Ascending aorta (tissue), 2 donors: ENCODE data around the gene WWC2. TPM values are rescaled to one million over a fixed set of nuclear protein-coding genes. Genes with fewer than 3 reads are reported as not detected.

Experiments
- DNase-seq, 2 donors: peaks; one replicate each; pipeline ENCODE4 v3.0.0-alpha.2; 2019; ENCODE audit warnings: low spot score in 2 of 2
- H3K27ac ChIP-seq, 2 donors: fragments of 200-600 bp; sonication (generic); one replicate each; pipeline ENCODE4 v1.5.1; 2016 to 2017; ENCODE audit warnings: mild to moderate bottlenecking in 1 of 2
- H3K27me3 ChIP-seq: fragments of 200-600 bp; sonication (generic); one replicate; pipeline ENCODE4 v1.5.1; 2017
- H3K36me3 ChIP-seq, 2 donors: fragments of 200-600 bp; sonication (generic); one replicate each; pipeline ENCODE4 v1.5.1; 2016
- H3K4me1 ChIP-seq, 2 donors: fragments of 200-600 bp; sonication (generic); one replicate each; pipeline ENCODE4 v1.5.1; 2016 to 2017; ENCODE audit warnings: mild to moderate bottlenecking in 1 of 2
- H3K4me3 ChIP-seq, 2 donors: fragments of 200-600 bp; sonication (generic); one replicate each; pipeline ENCODE4 v1.5.1; 2016 to 2017; ENCODE audit warnings: mild to moderate bottlenecking in 1 of 2
- H3K9me3 ChIP-seq, 2 donors: fragments of 200-600 bp; sonication (generic); one replicate each; pipeline ENCODE4 v1.5.1; 2016
- intact Hi-C: fragments of 100-400 bp; cut with DNase I; formaldehyde crosslinking; loops from one replicate; pipeline ENCODE4 v1.15.1; 2023
- total RNA-seq: library from RNA; depleted of rRNA; stranded (reverse); fragments of >200 nt; gene quantifications from one replicate; pipeline ENCODE4 v1.1.0, GENCODE V29; 2016
- TF ChIP-seq, protein P1 (sequence below), 3 experiments: fragments of 200-600 bp in 2 of 3; fragments of 450-650 bp in 1 of 3; sonication (generic) in 2 of 3; IDR thresholded peaks; one replicate each; pipeline ENCODE4 v1.5.1; 2016 to 2019; ENCODE audit warnings: antibody characterized with exemption in 3 of 3, mild to moderate bottlenecking in 1 of 3, moderate library complexity in 1 of 3

WWC2 gene
- total RNA-seq, 1 donor from 2014 or later: 3.8 TPM

DNA sequence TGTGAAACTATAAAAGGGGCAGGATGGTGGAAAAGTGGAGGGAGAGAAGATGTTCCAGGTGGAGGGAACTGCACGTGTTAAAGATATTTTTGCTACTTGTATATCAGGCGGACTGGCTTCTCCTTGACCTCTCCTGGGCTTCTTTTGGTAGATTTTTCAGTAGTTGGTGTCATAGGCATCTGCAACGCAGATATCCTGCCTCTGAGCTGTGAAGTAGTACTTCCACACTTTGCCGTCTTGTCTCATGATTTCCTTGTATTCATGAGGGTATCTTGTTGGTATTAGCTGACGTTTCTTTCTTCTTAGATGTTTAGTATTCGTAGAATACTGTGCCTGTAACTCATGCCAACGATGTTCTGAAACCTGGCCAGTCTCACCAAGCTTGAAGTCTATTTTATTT lies 81.0 kb downstream of the WWC2 start:
- intact Hi-C loops: no loop called here
- no peak overlapping the region for H3K27ac ChIP-seq
- no peaks in the 10 kb centered on the region for H3K27me3 ChIP-seq
- TF ChIP-seq, protein P1, sequence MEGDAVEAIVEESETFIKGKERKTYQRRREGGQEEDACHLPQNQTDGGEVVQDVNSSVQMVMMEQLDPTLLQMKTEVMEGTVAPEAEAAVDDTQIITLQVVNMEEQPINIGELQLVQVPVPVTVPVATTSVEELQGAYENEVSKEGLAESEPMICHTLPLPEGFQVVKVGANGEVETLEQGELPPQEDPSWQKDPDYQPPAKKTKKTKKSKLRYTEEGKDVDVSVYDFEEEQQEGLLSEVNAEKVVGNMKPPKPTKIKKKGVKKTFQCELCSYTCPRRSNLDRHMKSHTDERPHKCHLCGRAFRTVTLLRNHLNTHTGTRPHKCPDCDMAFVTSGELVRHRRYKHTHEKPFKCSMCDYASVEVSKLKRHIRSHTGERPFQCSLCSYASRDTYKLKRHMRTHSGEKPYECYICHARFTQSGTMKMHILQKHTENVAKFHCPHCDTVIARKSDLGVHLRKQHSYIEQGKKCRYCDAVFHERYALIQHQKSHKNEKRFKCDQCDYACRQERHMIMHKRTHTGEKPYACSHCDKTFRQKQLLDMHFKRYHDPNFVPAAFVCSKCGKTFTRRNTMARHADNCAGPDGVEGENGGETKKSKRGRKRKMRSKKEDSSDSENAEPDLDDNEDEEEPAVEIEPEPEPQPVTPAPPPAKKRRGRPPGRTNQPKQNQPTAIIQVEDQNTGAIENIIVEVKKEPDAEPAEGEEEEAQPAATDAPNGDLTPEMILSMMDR (IDR thresholded peaks at IDR 0.05): no peak
- H3K4me3 ChIP-seq: no peak overlapping the region
- H3K4me1 ChIP-seq: peaks cover 0 to 8% of the 10 kb centered on the region in 2 donors
- H3K36me3 ChIP-seq: no peaks in the 10 kb centered on the region
- DNase-seq: no peak
- H3K9me3 ChIP-seq: no peaks in the 10 kb centered on the region

DNA sequence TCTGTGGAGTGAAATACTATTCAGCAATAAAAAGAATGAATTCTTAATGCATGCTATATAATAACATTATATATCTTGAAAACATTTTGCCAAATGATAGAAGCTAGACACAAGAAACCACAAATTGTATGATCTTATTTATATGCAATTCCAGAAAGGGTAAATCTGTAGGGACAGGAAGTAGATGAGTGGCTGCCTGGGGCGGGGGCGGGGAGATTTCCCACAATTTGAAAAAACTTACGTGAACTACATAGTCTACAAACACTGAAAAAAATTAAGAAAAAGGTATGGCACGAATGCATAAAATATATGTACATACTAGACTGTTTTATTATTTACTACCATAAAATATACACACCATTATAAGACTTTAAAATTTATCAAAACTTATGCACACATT lies 81.6 kb downstream of the WWC2 start:
- Histone ChIP-seq H3K4me3 (no peak overlapping the region), H3K27ac (no peak overlapping the region), H3K4me1 (peaks cover 0 to 8% of the 10 kb centered on the region in 2 donors), H3K9me3 (no peaks in the 10 kb centered on the region), H3K27me3 (no peaks in the 10 kb centered on the region), H3K36me3 (no peaks in the 10 kb centered on the region)
- no peak for DNase-seq
- TF ChIP-seq, protein P1 (IDR thresholded peaks at IDR 0.05): no peak
- intact Hi-C loops: no loop called here

DNA sequence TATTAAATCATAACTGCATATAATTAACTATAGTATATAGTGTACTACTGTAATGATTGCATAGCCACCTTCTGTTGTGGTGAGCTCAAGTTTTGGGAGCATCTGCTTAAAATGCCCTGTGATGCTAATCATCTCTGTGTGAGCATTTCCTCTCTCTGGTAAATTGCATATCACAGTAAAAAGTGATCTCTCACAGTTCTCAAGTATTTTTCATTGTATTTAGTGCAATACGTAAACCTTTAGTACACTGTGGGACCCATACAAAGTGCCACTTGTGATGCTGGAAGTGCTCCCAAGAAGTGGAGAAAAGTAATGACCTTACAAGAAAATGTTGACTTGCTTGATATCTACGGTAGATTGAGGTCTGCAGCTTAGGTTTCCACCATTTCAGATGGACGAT lies 82.0 kb downstream of the WWC2 start:
- TF ChIP-seq, protein P1 (IDR thresholded peaks at IDR 0.05): no peak
- Histone ChIP-seq H3K4me3 (no peak overlapping the region), H3K9me3 (no peaks in the 10 kb centered on the region), H3K36me3 (no peaks in the 10 kb centered on the region), H3K27me3 (no peaks in the 10 kb centered on the region), H3K4me1 (peaks cover 0 to 5% of the 10 kb centered on the region in 2 donors), H3K27ac (no peak overlapping the region)
- no peak for DNase-seq
- intact Hi-C loops: no loop called here

DNA sequence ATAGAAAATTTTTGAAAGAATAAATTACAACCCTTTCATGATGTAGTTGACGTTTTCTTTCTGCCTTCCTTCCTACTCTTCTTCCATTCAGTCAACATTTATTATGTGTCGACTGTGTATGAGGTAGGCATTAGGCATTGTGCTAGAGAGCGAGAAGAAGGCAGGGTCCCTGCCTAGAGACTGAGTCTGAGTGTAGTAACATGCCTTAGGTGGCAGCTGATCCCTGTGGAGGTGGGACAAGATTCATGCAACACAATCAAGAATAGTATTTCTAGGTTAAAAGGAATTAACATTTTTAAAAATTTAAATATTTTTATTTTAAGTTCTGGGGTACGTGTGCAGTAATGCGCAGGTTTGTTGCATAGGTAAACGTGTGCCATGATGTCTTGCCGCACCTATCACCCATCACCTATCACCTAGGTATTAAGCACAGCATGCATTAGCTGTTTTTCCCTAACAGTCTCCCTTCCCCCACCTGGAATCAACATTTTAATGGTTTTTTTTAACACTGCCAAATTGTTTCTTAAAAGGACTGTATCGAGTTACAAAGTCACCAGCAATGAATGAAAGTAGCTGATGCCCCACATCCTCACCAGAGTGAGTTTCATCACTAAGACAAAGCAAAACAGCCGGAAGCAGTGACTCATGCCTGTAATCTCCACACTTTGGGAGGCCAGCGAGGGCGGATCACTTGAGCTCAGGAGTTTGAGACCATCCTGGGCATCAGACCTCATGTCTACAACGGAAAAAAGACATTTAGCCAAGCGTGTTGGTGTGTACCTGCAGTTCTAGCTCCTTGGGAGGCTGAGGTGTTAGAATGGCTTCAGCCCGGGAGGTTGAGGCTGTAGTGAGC lies 84.0 kb downstream of the WWC2 start:
- no peak overlapping the region for H3K4me3 ChIP-seq
- H3K27me3 ChIP-seq: no peaks in the 10 kb centered on the region
- H3K4me1 ChIP-seq: peaks cover 0 to 2% of the 10 kb centered on the region in 2 donors
- peak in 1 of 2 donors; percentile 66 for DNase-seq
- H3K9me3 ChIP-seq: no peaks in the 10 kb centered on the region
- intact Hi-C loops: no loop called here
- H3K36me3 ChIP-seq: no peaks in the 10 kb centered on the region
- TF ChIP-seq, protein P1 (IDR thresholded peaks at IDR 0.05): no peak
- H3K27ac ChIP-seq: no peak overlapping the region

DNA sequence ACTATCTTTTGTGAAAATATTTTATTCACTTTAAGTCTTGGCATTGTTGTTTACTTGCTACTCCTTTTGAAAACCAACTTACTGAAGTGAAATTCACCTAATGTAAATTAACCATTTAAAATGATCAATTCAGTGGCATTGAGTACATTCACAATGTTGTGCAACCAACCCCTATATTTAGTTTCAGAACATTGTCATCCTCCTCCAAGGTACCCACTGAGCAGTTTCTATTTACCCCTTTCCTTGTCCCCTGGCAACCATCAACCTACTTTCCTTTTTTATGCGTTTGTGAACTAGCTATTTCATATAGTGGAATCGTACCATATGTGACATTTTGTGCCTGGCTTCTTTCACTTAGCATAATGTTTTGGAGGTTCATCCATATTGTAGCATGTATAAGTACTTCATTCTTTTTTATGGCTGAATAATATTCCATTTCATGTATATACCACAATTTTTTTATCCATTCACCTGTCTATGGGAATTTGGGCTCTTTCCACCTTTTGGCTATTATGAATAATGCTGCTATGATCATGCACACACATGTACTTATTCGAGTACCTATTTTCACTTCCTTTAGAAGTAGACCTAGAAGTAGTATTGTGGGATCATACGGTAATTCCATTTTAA lies 85.0 kb downstream of the WWC2 start:
- TF ChIP-seq, protein P1 (IDR thresholded peaks at IDR 0.05): no peak
- intact Hi-C loops: no loop called here
- no peak overlapping the region for H3K4me3 ChIP-seq
- no peaks in the 10 kb centered on the region for H3K27me3 ChIP-seq
- no peak overlapping the region for H3K27ac ChIP-seq
- no peak for DNase-seq
- no peaks in the 10 kb centered on the region for H3K9me3 ChIP-seq
- H3K4me1 ChIP-seq: peaks cover 0 to 2% of the 10 kb centered on the region in 2 donors
- no peaks in the 10 kb centered on the region for H3K36me3 ChIP-seq
